Measurements from ENCODE around the gene DCX.

Gene DCX

GRCh38 chrX:111288841-111289240 lies 123.2 kb downstream of the DCX start:
- TF ChIP-seq EZH2 (IDR thresholded peaks at IDR 0.05; ENCODE audit: borderline replicate concordance, low read depth, low read length, severe bottlenecking) (no peak), CTCF (IDR thresholded peaks at IDR 0.05; ENCODE audit: borderline replicate concordance, extremely low read depth, low read length, poor library complexity, severe bottlenecking) (no peak)
- H4K20me1 ChIP-seq (ENCODE audit: insufficient read depth, low read length): no peaks in the 10 kb centered on the region
- no peak overlapping the region for H3K4me2 ChIP-seq (ENCODE audit: insufficient read depth, low read length)
- H3K9me3 ChIP-seq (ENCODE audit: insufficient read depth, low read length, severe bottlenecking): no peaks in the 10 kb centered on the region
- DNase-seq (no peak), ATAC-seq (ENCODE audit: insufficient read depth, low read depth) (no peak)
- no peaks in the 10 kb centered on the region for H3K36me3 ChIP-seq (ENCODE audit: insufficient read depth, low read length)
- H3K27ac ChIP-seq (ENCODE audit: low read length): no peak overlapping the region
- no peak overlapping the region for H3K4me3 ChIP-seq (ENCODE audit: low read depth in 1 of 2, low read length in 2 of 2)
- no peaks in the 10 kb centered on the region for H3K27me3 ChIP-seq (ENCODE audit: insufficient read depth, low read length, poor library complexity)
- no peaks in the 10 kb centered on the region for H3K79me2 ChIP-seq (ENCODE audit: insufficient read depth, low read length)
- H3K4me1 ChIP-seq (ENCODE audit: insufficient read depth, low read length): no peaks in the 10 kb centered on the region
- H3K9ac ChIP-seq (ENCODE audit: low read depth, low read length): no peak overlapping the region
- H2AFZ ChIP-seq (ENCODE audit: low read depth, low read length): no peak overlapping the region

- Histone ChIP-seq H3K27ac (ENCODE audit: low read length) (no peak overlapping the region), H3K36me3 (ENCODE audit: insufficient read depth, low read length) (no peaks in the 10 kb centered on the region), H3K4me3 (ENCODE audit: low read depth in 1 of 2, low read length in 2 of 2) (no peak overlapping the region), H4K20me1 (ENCODE audit: insufficient read depth, low read length) (no peaks in the 10 kb centered on the region), H3K9ac (ENCODE audit: low read depth, low read length) (no peak overlapping the region), H3K4me1 (ENCODE audit: insufficient read depth, low read length) (no peaks in the 10 kb centered on the region), H2AFZ (ENCODE audit: low read depth, low read length) (no peak overlapping the region), H3K9me3 (ENCODE audit: insufficient read depth, low read length, severe bottlenecking) (no peaks in the 10 kb centered on the region), H3K4me2 (ENCODE audit: insufficient read depth, low read length) (no peak overlapping the region), H3K27me3 (ENCODE audit: insufficient read depth, low read length, poor library complexity) (no peaks in the 10 kb centered on the region), H3K79me2 (ENCODE audit: insufficient read depth, low read length) (no peaks in the 10 kb centered on the region)
- ATAC-seq (ENCODE audit: insufficient read depth, low read depth) (no peak), DNase-seq (no peak)
- TF ChIP-seq CTCF (IDR thresholded peaks at IDR 0.05; ENCODE audit: borderline replicate concordance, extremely low read depth, low read length, poor library complexity, severe bottlenecking) (no peak), EZH2 (IDR thresholded peaks at IDR 0.05; ENCODE audit: borderline replicate concordance, low read depth, low read length, severe bottlenecking) (no peak)
Observed at GRCh38 chrX:111284631-111285293, 127.2 kb downstream of the DCX start.

GRCh38 chrX:111283446-111283845 lies 128.5 kb downstream of the DCX start:
- H3K27me3 ChIP-seq (ENCODE audit: insufficient read depth, low read length, poor library complexity): no peaks in the 10 kb centered on the region
- no peak overlapping the region for H3K4me3 ChIP-seq (ENCODE audit: low read depth in 1 of 2, low read length in 2 of 2)
- no peak overlapping the region for H3K4me2 ChIP-seq (ENCODE audit: insufficient read depth, low read length)
- H3K79me2 ChIP-seq (ENCODE audit: insufficient read depth, low read length): no peaks in the 10 kb centered on the region
- H3K4me1 ChIP-seq (ENCODE audit: insufficient read depth, low read length): no peaks in the 10 kb centered on the region
- no peak for DNase-seq
- H3K9me3 ChIP-seq (ENCODE audit: insufficient read depth, low read length, severe bottlenecking): no peaks in the 10 kb centered on the region
- H3K36me3 ChIP-seq (ENCODE audit: insufficient read depth, low read length): no peaks in the 10 kb centered on the region
- H3K27ac ChIP-seq (ENCODE audit: low read length): no peak overlapping the region
- no peak for ATAC-seq (ENCODE audit: insufficient read depth, low read depth)
- H2AFZ ChIP-seq (ENCODE audit: low read depth, low read length): no peak overlapping the region
- H3K9ac ChIP-seq (ENCODE audit: low read depth, low read length): no peak overlapping the region
- no peaks in the 10 kb centered on the region for H4K20me1 ChIP-seq (ENCODE audit: insufficient read depth, low read length)
- TF ChIP-seq EZH2 (IDR thresholded peaks at IDR 0.05; ENCODE audit: borderline replicate concordance, low read depth, low read length, severe bottlenecking) (no peak), CTCF (IDR thresholded peaks at IDR 0.05; ENCODE audit: borderline replicate concordance, extremely low read depth, low read length, poor library complexity, severe bottlenecking) (no peak)
